GM12864 (cell line): ENCODE data around the gene SPTBN5.

Experiments
- DNase-seq: peaks from one replicate; pipeline ENCODE4 v3.0.0-alpha.2; 2011; ENCODE audit warnings: low read depth
- H3K4me3 ChIP-seq: 2 replicates; pipeline ENCODE4 v1.5.1; 2011; ENCODE audit warnings: mild to moderate bottlenecking, low read depth, low read length, control low read depth
- CTCF ChIP-seq: IDR thresholded peaks from 2 replicates; pipeline ENCODE4 v1.5.1; 2011; ENCODE audit warnings: low read depth, mild to moderate bottlenecking, moderate library complexity, low read length, control low read depth, inconsistent platforms; ENCODE audit errors: missing control alignments

Gene SPTBN5

DNA sequence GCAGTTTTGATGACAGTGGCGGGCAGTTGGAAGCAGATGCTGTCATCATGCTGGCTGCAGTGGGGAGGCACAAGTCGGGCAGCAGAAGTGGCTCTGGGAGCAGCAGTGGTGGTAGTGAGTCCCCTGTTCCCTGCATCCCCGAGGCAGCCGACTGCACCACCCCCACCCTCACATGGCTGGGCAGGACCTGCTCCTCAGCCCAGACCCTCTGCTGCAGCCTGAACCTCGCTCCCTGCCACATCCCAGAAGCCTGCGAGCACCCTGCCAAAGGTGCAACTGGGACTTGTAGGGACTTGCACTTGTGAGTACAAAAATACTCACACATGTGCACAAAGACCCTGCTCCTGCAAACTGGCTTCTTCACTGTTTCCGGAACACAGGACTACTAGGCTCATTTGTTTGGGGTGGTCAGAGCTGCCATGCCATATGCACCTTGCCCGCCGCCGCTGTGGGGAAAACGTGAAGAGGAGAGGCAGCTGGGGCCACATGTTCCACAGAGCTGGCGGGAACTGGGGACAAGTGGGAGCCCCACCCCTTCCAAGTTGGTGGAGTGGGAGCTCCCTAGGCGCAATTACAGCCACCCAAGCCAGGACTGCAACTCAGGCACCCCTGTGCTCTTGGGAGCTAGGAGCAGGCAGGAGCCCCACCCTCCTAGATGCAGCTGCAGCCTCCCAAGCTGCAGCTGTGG is 63.8 kb downstream of the SPTBN5 start:
- no peak overlapping the region for H3K4me3 ChIP-seq
- no peak for DNase-seq
- no peak for TF ChIP-seq CTCF

DNA sequence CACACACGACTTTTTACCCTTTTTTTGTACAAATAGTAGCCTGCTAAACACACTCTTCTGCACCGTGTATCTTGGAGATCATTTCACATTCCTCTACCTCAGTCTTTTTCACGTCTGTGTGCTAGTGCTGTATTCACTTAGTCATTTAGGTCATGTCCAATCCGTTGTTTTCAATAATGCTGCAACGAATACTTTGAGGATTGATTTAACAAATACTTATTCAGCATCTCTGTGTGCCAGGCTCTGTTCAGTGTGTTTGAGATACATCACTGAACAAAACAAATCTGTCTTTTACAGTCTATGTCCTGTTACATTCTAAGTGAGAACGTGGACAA is 65.1 kb downstream of the SPTBN5 start:
- DNase-seq = no peak
- no peak for TF ChIP-seq CTCF
- H3K4me3 ChIP-seq = peak overlapping the region; percentile 62

DNA sequence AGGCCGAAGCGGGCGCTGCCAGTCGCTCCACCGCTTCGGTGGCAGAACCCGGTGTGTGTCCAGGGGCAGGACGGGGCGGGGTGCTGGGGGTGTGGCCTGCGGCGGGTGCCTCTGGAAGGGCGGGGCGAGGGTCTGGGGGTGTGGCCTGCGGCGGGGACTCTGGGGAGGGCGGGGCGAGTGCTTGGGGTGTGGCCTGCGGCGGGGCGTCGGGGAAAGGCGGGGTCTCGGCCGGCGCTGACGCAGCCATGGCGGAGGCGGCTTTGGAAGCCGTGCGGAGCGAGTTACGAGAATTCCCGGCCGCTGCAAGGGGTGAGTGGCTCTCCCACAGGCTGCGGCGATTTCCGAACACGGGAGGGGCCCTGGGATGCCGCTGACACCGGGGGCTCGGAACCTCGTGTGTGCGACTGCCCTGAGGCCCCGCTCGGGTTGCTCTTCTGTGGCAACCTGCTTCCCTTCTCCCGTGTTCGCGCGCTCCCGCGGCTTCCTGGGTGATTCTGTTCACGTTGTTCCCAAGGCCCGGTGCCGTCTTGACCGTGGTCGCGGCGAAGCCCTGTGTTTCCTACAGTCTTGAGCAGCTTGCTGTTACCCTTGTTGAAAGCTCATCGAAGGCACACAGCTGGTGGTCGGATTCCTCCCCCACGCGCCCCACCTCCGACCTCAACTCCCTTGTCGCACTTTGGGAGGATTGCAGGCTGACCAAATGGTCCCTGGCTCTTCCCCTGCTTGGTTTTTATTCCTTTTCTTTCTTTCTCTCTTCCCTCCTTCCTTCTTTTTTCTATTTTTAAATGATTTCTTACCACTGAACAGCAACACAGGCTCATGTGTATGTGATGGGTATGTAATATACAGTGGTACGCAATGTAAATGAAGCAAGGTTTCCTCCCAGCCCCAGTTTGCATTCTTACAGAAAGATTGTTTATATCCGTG is 65.7 kb downstream of the SPTBN5 start, which contains the start of gene JMJD7:
Gene JMJD7 (plus strand): TSS at position 213 of the 927 bp plus-strand sequence. CDS start 33 bp downstream, at position 246.
- TF ChIP-seq CTCF = no peak
- DNase-seq = peak; percentile 18
- H3K4me3 ChIP-seq = peak within 1 kb of the TSS; percentile 62

DNA sequence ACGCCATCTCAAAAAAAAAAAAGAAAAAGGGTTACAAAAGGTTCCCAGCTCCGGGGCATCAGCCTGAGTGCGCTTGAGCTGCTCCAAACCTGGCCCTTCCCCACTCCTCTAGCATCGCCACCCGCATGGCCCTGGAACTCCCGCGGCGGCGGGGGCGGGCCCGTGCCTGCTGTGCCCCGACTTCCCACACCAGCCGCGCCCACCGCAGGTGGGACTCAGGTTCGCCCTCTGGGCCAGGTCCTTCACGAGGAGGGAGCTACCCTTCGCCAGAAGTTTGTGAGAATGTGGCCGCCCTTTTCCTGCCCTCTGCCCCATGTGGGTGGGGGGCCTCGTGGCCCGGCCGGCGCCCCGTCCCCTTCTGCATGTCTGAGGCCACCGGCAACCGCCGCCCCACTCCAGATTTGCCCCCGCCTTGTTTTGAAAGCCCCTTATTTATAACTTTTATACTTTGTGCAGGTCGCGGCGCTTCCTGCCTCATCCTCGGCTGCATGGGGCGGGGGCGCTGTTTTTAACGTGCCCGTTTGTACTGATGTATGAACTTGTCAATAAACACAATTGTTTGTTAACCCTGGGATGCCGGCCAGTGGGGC is 66.5 kb downstream of the SPTBN5 start:
- peak overlapping the region; percentile 54 for H3K4me3 ChIP-seq
- no peak for DNase-seq
- no peak for TF ChIP-seq CTCF

DNA sequence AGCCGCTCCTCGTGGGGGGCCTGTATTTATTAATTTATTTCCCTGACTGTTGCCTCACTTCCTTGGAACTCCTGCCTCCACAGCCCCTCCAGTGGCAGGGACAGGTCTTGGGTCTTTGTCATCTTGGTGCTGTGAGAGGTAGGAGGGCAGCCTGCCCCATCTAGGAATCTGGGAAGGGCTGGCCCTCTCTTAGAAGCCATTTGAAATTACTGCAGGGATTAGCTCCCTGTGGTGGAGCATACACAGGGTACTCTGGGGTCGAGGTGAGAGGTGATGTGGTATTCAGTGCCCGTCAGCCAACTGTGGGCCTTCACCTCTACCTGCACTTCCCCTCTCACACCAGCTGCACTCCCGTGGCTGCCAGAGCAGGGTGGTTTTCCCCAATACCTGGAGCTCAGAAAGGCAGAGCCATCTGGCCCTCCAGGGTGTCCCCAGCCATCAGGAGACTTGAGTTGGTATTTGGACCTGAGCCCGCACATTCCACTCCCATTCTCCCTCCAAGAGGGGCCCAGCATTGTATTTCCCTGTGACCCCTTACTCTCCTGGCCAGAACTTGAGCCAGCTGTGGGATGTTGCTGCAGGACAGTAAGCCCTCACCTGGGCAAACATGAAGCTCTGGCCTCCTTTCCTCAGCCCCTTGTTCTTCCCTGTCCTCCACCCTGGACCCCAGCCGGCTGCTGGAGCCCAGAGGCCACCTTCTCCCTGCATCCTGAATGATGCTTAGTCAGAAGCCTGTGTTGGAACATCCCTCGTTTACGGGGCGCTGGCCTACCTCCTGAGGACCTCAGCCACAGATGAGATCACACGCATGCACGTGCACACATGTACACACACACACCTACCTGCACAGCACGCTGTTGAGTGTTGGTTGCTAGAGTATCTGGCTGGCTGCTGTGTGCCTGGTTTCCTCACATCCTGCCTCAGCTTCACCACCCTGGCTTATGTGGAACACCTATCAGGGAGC is 68.0 kb downstream of the SPTBN5 start:
- no peak for TF ChIP-seq CTCF
- H3K4me3 ChIP-seq = no peak overlapping the region
- DNase-seq = no peak

DNA sequence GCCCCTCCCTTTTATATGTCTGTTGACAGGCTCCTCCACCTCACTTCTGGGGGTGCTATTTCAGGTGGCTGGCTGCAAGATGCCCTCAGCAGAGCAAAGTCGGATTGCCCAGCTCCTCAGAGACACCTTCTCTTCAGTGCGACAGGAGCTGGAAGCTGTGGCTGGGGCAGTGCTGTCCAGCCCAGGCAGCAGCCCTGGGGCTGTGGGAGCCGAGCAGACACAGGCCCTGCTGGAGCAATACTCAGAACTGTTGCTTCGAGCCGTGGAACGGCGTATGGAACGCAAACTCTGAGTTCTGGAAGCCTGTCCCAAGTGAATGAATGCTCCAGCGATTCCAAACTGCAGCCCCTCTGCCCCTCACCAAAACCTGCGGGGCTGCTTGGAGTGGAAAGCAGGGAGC is 68.7 kb downstream of the SPTBN5 start:
- DNase-seq = no peak
- H3K4me3 ChIP-seq = no peak overlapping the region
- TF ChIP-seq CTCF = no peak
